Thoracic aorta (tissue), 2 donors: Measurements from ENCODE around the gene SMTN. TPM values are rescaled to one million over a fixed set of nuclear protein-coding genes. Genes with fewer than 3 reads are reported as not detected.

Source experiments
- ATAC-seq: fragments of 150-250 bp; one replicate; pipeline ENCODE4 v1.8.0; 2017; ENCODE audit warnings: low read depth; ENCODE audit not compliant: insufficient number of reproducible peaks, low FRiP score
- DNase-seq: peaks from one replicate; pipeline ENCODE4 v3.0.0-alpha.2; 2020; ENCODE audit warnings: low spot score
- H3K27ac ChIP-seq, 2 donors: fragments of 200-600 bp; sonication (generic); 1 replicate in 1 of 2; 2 replicates in 1 of 2; pipeline ENCODE4 v1.5.1; 2016; ENCODE audit warnings: mild to moderate bottlenecking in 2 of 2, moderate library complexity in 2 of 2
- H3K27me3 ChIP-seq: fragments of 200-600 bp; sonication (generic); replicated peaks from 2 replicates; pipeline ENCODE4 v1.6.0; 2016; ENCODE audit warnings: mild to moderate bottlenecking; ENCODE audit not compliant: insufficient read depth
- H3K36me3 ChIP-seq: fragments of 200-600 bp; sonication (generic); one replicate; pipeline ENCODE4 v1.5.1; 2016
- H3K4me1 ChIP-seq, 2 donors: fragments of 200-600 bp; sonication (generic); 1 replicate in 1 of 2; 2 replicates in 1 of 2; pipeline versions ENCODE4 v1.5.1 to v1.6.0; 2016; ENCODE audit warnings: low read depth in 2 of 2, mild to moderate bottlenecking in 1 of 2; ENCODE audit not compliant: control insufficient read depth in 1 of 2
- H3K4me3 ChIP-seq: fragments of 200-600 bp; sonication (generic); 2 replicates; pipeline ENCODE4 v1.5.1; 2016; ENCODE audit warnings: mild to moderate bottlenecking
- H3K9me3 ChIP-seq: fragments of 200-600 bp; sonication (generic); 2 replicates; pipeline ENCODE4 v1.5.1; 2016
- total RNA-seq, 2 donors: library from RNA; depleted of rRNA; stranded (reverse); fragments of >200 nt; gene quantifications; one replicate each; pipeline versions ENCODE4 v1.1.0 to v1.2.3, GENCODE V29; 2016
- TF ChIP-seq, protein P1 (sequence below): fragments of 200-600 bp; sonication (generic); IDR thresholded peaks from one replicate; pipeline ENCODE4 v1.5.1; 2019; ENCODE audit warnings: antibody characterized with exemption

Gene SMTN
- total RNA-seq, 2 donors from 2014 or later, result 632 to 946 TPM

GRCh38 chr22:31103899-31104694 is 23.0 kb downstream of the SMTN start:
- H3K9me3 ChIP-seq, result no peaks in the 10 kb centered on the region
- H3K4me1 ChIP-seq, result peaks cover 48 to 78% of the 10 kb centered on the region in 2 donors
- DNase-seq (no peak), ATAC-seq (no peak)
- TF ChIP-seq, protein P1, sequence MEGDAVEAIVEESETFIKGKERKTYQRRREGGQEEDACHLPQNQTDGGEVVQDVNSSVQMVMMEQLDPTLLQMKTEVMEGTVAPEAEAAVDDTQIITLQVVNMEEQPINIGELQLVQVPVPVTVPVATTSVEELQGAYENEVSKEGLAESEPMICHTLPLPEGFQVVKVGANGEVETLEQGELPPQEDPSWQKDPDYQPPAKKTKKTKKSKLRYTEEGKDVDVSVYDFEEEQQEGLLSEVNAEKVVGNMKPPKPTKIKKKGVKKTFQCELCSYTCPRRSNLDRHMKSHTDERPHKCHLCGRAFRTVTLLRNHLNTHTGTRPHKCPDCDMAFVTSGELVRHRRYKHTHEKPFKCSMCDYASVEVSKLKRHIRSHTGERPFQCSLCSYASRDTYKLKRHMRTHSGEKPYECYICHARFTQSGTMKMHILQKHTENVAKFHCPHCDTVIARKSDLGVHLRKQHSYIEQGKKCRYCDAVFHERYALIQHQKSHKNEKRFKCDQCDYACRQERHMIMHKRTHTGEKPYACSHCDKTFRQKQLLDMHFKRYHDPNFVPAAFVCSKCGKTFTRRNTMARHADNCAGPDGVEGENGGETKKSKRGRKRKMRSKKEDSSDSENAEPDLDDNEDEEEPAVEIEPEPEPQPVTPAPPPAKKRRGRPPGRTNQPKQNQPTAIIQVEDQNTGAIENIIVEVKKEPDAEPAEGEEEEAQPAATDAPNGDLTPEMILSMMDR, result no peak
- H3K27ac ChIP-seq, result peak overlapping the region; percentile 99
- no peaks in the 10 kb centered on the region for H3K27me3 ChIP-seq
- peak overlapping the region; percentile 94 for H3K4me3 ChIP-seq
- peaks cover 22% of the 10 kb centered on the region for H3K36me3 ChIP-seq

- H3K27ac ChIP-seq, result peak overlapping the region; percentile 99
- H3K36me3 ChIP-seq, result peaks cover 14% of the 10 kb centered on the region
- no peaks in the 10 kb centered on the region for H3K27me3 ChIP-seq
- ATAC-seq, result no peak
- peaks cover 45 to 70% of the 10 kb centered on the region in 2 donors for H3K4me1 ChIP-seq
- H3K9me3 ChIP-seq, result no peaks in the 10 kb centered on the region
- peak overlapping the region; percentile 94 for H3K4me3 ChIP-seq
- DNase-seq, result no peak
- TF ChIP-seq, protein P1, result peak; percentile 22
Measured at GRCh38 chr22:31104869-31105268, 23.8 kb downstream of the SMTN start.

DNA sequence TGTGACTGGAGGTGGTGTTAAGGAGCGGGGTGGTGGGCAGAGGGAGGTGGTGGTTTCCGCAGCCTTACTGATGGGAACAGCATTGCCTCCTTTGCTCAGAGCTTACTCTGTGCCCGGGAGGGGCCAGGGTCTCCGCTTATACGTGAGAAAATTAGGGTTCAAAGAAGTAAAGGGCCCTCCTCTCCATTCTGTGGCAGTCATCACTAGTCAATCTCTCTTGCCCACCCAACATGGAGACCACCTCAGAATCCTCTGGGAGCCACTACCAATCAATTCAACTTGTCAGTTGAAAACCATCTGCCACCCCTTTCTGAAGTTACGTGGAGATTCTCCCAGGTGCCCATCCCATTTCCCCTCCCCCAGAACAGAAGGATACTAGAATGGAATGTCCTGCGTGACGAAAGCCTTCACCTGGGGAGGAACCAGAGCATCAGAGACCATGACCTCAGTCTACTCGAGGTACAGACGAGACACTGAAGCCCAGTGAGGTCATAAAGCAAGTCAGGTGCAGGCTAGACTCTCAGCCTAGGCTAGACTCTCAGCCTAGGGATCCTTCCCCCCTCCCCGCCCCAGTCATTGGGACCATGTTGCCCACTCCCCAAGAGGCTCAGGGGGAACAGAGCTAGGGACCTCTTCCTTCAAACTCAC is 24.3 kb downstream of the SMTN start:
- Histone ChIP-seq H3K27me3 (no peaks in the 10 kb centered on the region), H3K4me1 (peaks cover 44 to 65% of the 10 kb centered on the region in 2 donors), H3K4me3 (peak overlapping the region; percentile 94), H3K27ac (peak overlapping the region; percentile 99), H3K36me3 (peaks cover 9% of the 10 kb centered on the region), H3K9me3 (no peaks in the 10 kb centered on the region)
- TF ChIP-seq, protein P1, result no peak
- ATAC-seq (no peak), DNase-seq (no peak)

DNA sequence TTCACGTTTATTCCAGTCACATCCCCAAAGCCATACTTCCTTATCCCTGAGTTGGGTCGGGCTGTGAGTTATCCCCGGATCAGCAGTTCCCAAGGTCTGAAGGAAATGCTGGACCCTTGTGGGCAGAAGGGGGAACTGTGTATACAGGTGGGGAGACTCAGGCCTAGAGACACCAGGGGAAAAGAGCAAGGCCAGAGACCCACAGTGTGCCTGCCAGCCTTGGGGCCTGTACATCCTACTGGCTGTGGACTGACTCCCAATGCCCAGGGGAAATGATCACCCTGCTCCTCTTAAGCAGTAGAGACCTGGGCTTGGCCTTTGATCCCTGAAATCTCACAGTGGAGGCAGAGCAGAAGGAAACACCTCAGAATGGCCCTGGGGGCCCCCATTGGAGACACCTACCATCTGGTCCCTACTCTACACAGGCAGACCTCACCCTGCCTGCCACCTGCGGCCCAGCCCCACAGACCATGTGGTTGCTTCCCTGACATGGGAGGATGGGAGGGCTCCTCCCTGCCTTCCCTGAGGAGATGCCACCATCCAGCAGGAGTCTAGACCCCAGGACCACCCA is 25.0 kb downstream of the SMTN start:
- Histone ChIP-seq H3K4me1 (peaks cover 37 to 58% of the 10 kb centered on the region in 2 donors), H3K27ac (peak overlapping the region; percentile 99), H3K36me3 (peaks cover 2% of the 10 kb centered on the region), H3K27me3 (no peaks in the 10 kb centered on the region), H3K9me3 (no peaks in the 10 kb centered on the region), H3K4me3 (peak overlapping the region; percentile 94)
- TF ChIP-seq, protein P1, result peak; percentile 36
- no peak for DNase-seq
- ATAC-seq, result no peak

GRCh38 chr22:31106731-31107177 is 25.6 kb downstream of the SMTN start:
- H3K4me3 ChIP-seq, result peak overlapping the region; percentile 94
- no peaks in the 10 kb centered on the region for H3K9me3 ChIP-seq
- H3K4me1 ChIP-seq, result peaks cover 30 to 51% of the 10 kb centered on the region in 2 donors
- TF ChIP-seq, protein P1, result no peak
- no peaks in the 10 kb centered on the region for H3K27me3 ChIP-seq
- peak overlapping the region; percentile 99 for H3K27ac ChIP-seq
- ATAC-seq (peak; percentile 6), DNase-seq (no peak)
- no peaks in the 10 kb centered on the region for H3K36me3 ChIP-seq
